Gastroesophageal sphincter (tissue), 4 donors: Measurements from ENCODE around the gene EHD3. TPM values are rescaled to one million over a fixed set of nuclear protein-coding genes. Genes with fewer than 3 reads are reported as not detected.

Experiments
- ATAC-seq: fragments of 150-250 bp; one replicate; pipeline ENCODE4 v1.9.1; 2016; ENCODE audit warnings: mild to moderate bottlenecking, moderate library complexity
- H3K27ac ChIP-seq, 4 donors: fragments of 200-600 bp; sonication (generic) in 3 of 4; 1 replicate in 3 of 4; 2 replicates in 1 of 4; pipeline ENCODE4 v1.5.1; 2016 to 2019
- H3K27me3 ChIP-seq: fragments of 200-600 bp; sonication (generic); one replicate; pipeline ENCODE4 v1.5.1; 2019
- H3K36me3 ChIP-seq, 2 donors: fragments of 200-600 bp; sonication (generic); one replicate each; pipeline ENCODE4 v1.5.1; 2019; ENCODE audit warnings: control low read depth in 1 of 2
- H3K4me1 ChIP-seq, 3 donors: fragments of 200-600 bp; sonication (generic); 1 replicate in 2 of 3; 2 replicates in 1 of 3; pipeline ENCODE4 v1.5.1; 2016 to 2019; ENCODE audit warnings: control low read depth in 2 of 3
- H3K4me3 ChIP-seq, 2 donors: fragments of 200-600 bp; sonication (generic); one replicate each; pipeline ENCODE4 v1.5.1; 2019; ENCODE audit warnings: mild to moderate bottlenecking in 1 of 2, moderate library complexity in 1 of 2
- H3K9me3 ChIP-seq, 3 donors: fragments of 200-600 bp; sonication (generic); one replicate each; pipeline ENCODE4 v1.5.1; 2017 to 2019; ENCODE audit warnings: control low read depth in 2 of 3
- CTCF ChIP-seq, 4 experiments: fragments of 200-600 bp in 2 of 4; fragments of 450-650 bp in 2 of 4; sonication (generic) in 1 of 4; IDR thresholded peaks; one replicate each; pipeline ENCODE4 v1.5.1; 2017 to 2019; ENCODE audit warnings: antibody characterized with exemption in 4 of 4, mild to moderate bottlenecking in 2 of 4, moderate library complexity in 2 of 4
- EP300 ChIP-seq: sonication (generic); formaldehyde crosslinking; IDR thresholded peaks from one replicate; pipeline ENCODE4 v1.6.1; 2017; ENCODE audit warnings: antibody characterized with exemption, mild to moderate bottlenecking
- POLR2A ChIP-seq, 2 donors: fragments of 450-650 bp; IDR thresholded peaks; one replicate each; pipeline ENCODE4 v1.6.1; 2017; ENCODE audit warnings: antibody characterized with exemption in 2 of 2, mild to moderate bottlenecking in 2 of 2, moderate library complexity in 1 of 2
- POLR2AphosphoS5 ChIP-seq: sonication (generic); formaldehyde crosslinking; IDR thresholded peaks from one replicate; pipeline ENCODE4 v1.6.1; 2017; ENCODE audit warnings: antibody characterized with exemption
- WGBS, 2 donors: methylation state at CpG; one replicate each; pipeline ENCODE4 v1.1.5; 2018; ENCODE audit warnings: low coverage in 1 of 2; 5-methylcytosine and 5-hydroxymethylcytosine counted together
- total RNA-seq, 4 donors: library from RNA; depleted of rRNA; stranded (reverse); fragments of >200 nt; gene quantifications; one replicate each; pipeline ENCODE4 v1.1.0, GENCODE V29; 2016

Gene EHD3
- total RNA-seq, 4 donors from 2014 or later: 3.8 to 8.4 (median 4.9) TPM

GRCh38 chr2:31214444-31214915, 19.5 kb upstream of the EHD3 start:
- Histone ChIP-seq H3K36me3 (no peaks in the 10 kb centered on the region), H3K27me3 (peaks cover 6% of the 10 kb centered on the region), H3K27ac (no peak overlapping the region), H3K4me1 (no peaks in the 10 kb centered on the region), H3K4me3 (no peak overlapping the region), H3K9me3 (no peaks in the 10 kb centered on the region)
- no peak for ATAC-seq
- TF ChIP-seq CTCF (IDR thresholded peaks at IDR 0.05) (no peak), POLR2A (IDR thresholded peaks at IDR 0.05) (no peak), EP300 (no peak), POLR2AphosphoS5 (no peak)
- 89 to 100% methylated on average over 3 to 4 of the region's 8 CpGs for WGBS, 2 donors

- Histone ChIP-seq H3K27ac (no peak overlapping the region), H3K27me3 (peaks cover 6% of the 10 kb centered on the region), H3K4me1 (no peaks in the 10 kb centered on the region), H3K9me3 (no peaks in the 10 kb centered on the region), H3K4me3 (no peak overlapping the region), H3K36me3 (no peaks in the 10 kb centered on the region)
- no peak for TF ChIP-seq POLR2AphosphoS5
- no peak for TF ChIP-seq CTCF (IDR thresholded peaks at IDR 0.05)
- no peak for TF ChIP-seq EP300
- TF ChIP-seq POLR2A (IDR thresholded peaks at IDR 0.05): no peak
- ATAC-seq: no peak
- 74 to 82% methylated on average over 3 to 5 of the region's 5 CpGs for WGBS, 2 donors
Measured at GRCh38 chr2:31216734-31217133, 17.2 kb upstream of the EHD3 start.

GRCh38 chr2:31217465-31218200, 16.3 kb upstream of the EHD3 start, which contains the start of gene CAPN14:
TSS of gene CAPN14 (minus strand) at chr2:31217515. CDS start at chr2:31205447, 12,068 bp downstream.
- 65 to 80% methylated on average over 2 to 6 of the region's 6 CpGs for WGBS, 2 donors
- peaks cover 6% of the 10 kb centered on the region for H3K27me3 ChIP-seq
- H3K4me1 ChIP-seq: no peaks in the 10 kb centered on the region
- no peak within 1 kb of the TSS for H3K27ac ChIP-seq
- ATAC-seq: no peak
- TF ChIP-seq EP300 (no peak), POLR2AphosphoS5 (no peak), CTCF (IDR thresholded peaks at IDR 0.05) (no peak), POLR2A (IDR thresholded peaks at IDR 0.05) (no peak)
- no peaks in the 10 kb centered on the region for H3K36me3 ChIP-seq
- H3K4me3 ChIP-seq: no peak within 1 kb of the TSS
- no peaks in the 10 kb centered on the region for H3K9me3 ChIP-seq

GRCh38 chr2:31219131-31219969, 14.6 kb upstream of the EHD3 start:
- H3K27ac ChIP-seq: no peak overlapping the region
- no peak overlapping the region for H3K4me3 ChIP-seq
- peak; percentile 53 for ATAC-seq
- H3K27me3 ChIP-seq: peaks cover 17% of the 10 kb centered on the region
- H3K4me1 ChIP-seq: no peaks in the 10 kb centered on the region
- H3K9me3 ChIP-seq: no peaks in the 10 kb centered on the region
- H3K36me3 ChIP-seq: no peaks in the 10 kb centered on the region
- 59 to 77% methylated on average over 5 to 6 of the region's 11 CpGs for WGBS, 2 donors
- TF ChIP-seq EP300 (no peak), POLR2AphosphoS5 (no peak), CTCF (IDR thresholded peaks at IDR 0.05) (no peak), POLR2A (IDR thresholded peaks at IDR 0.05) (no peak)
